WTC11 (cell line): ENCODE measurements around the gene NR1H2. TPM values are rescaled to one million over a fixed set of nuclear protein-coding genes. Genes with fewer than 3 reads are reported as not detected.

Source experiments
- ATAC-seq: fragments of 200-7000 bp; cut with Tn5 transposase; 2 replicates; pipeline ENCODE4 v1.10.0; 2021; ENCODE audit warnings: mild to moderate bottlenecking, moderate library complexity
- CTCF ChIA-PET: fragments of 300-600 bp; sonication (Branson Sonifier 250); formaldehyde crosslinking; loops from one replicate; lab custom pipeline; 2021; ENCODE audit warnings: antibody characterized with exemption; lab: Charles Lee
- POLR2A ChIA-PET: fragments of 350-600 bp; sonication (Branson Sonifier 250); formaldehyde crosslinking; loops from one replicate; lab custom pipeline; 2021; ENCODE audit warnings: antibody characterized with exemption; lab: Charles Lee
- DNase-seq: peaks from one replicate; pipeline ENCODE4 v3.0.0; 2021; ENCODE audit warnings: low spot score
- H3K27ac Mint-ChIP-seq: 2 replicates; pipeline ENCODE4 v1.8.0; 2021; ENCODE audit warnings: mixed read lengths
- H3K27me3 Mint-ChIP-seq: 2 replicates; pipeline ENCODE4 v1.8.0; 2021; ENCODE audit warnings: low read depth, mild to moderate bottlenecking, moderate library complexity, mixed read lengths
- H3K36me3 Mint-ChIP-seq: 2 replicates; pipeline ENCODE4 v1.8.0; 2021; ENCODE audit warnings: mixed read lengths
- H3K4me1 Mint-ChIP-seq: 2 replicates; pipeline ENCODE4 v1.8.0; 2022; ENCODE audit warnings: mixed read lengths
- H3K4me3 Mint-ChIP-seq: 2 replicates; pipeline ENCODE4 v1.8.0; 2021; ENCODE audit warnings: mild to moderate bottlenecking, moderate library complexity, mixed read lengths
- H3K9me3 Mint-ChIP-seq: 2 replicates; pipeline ENCODE4 v1.8.0; 2021; ENCODE audit warnings: mixed read lengths
- ATF1 ChIP-seq: sonication (generic); formaldehyde crosslinking; IDR thresholded peaks from 2 replicates; pipeline ENCODE4 v1.8.1; 2023; ENCODE audit warnings: mild to moderate bottlenecking, moderate library complexity, missing genetic modification reagents
- GABPB1 ChIP-seq: sonication (generic); formaldehyde crosslinking; IDR thresholded peaks from 2 replicates; pipeline ENCODE4 v1.8.1; 2023; ENCODE audit warnings: mild to moderate bottlenecking, missing genetic modification reagents
- IRF2 ChIP-seq: sonication (generic); formaldehyde crosslinking; IDR thresholded peaks from 2 replicates; pipeline ENCODE4 v1.8.0; 2022; ENCODE audit warnings: low read depth, missing genetic modification reagents, borderline replicate concordance
- JUN ChIP-seq: sonication (generic); formaldehyde crosslinking; IDR thresholded peaks from 2 replicates; pipeline ENCODE4 v1.8.0; 2023; ENCODE audit warnings: mild to moderate bottlenecking, missing genetic modification reagents
- NFATC4 ChIP-seq: fragments of 250-450 bp; sonication (Bioruptor Pico); IDR thresholded peaks from 2 replicates; pipeline ENCODE4 v1.9.0; 2021; ENCODE audit warnings: mild to moderate bottlenecking
- NR3C1 ChIP-seq: sonication (generic); formaldehyde crosslinking; conservative IDR thresholded peaks from 2 replicates; pipeline ENCODE4 v1.8.1; 2023; ENCODE audit warnings: low read depth, mild to moderate bottlenecking, missing genetic modification reagents
- SP1 ChIP-seq: sonication (generic); formaldehyde crosslinking; conservative IDR thresholded peaks from 2 replicates; pipeline ENCODE4 v1.8.1; 2022; ENCODE audit warnings: missing genetic modification reagents
- TEAD4 ChIP-seq: sonication (generic); formaldehyde crosslinking; IDR thresholded peaks from 2 replicates; pipeline ENCODE4 v1.8.0; 2022; ENCODE audit warnings: mild to moderate bottlenecking, missing genetic modification reagents
- USF2 ChIP-seq: sonication (generic); formaldehyde crosslinking; IDR thresholded peaks from 2 replicates; pipeline ENCODE4 v1.8.1; 2023; ENCODE audit warnings: mild to moderate bottlenecking, missing genetic modification reagents, moderate library complexity
- ZNF121 ChIP-seq: sonication (generic); formaldehyde crosslinking; IDR thresholded peaks from 2 replicates; pipeline ENCODE4 v1.8.0; 2023; ENCODE audit warnings: missing genetic modification reagents
- ZNF281 ChIP-seq: sonication (generic); formaldehyde crosslinking; IDR thresholded peaks from 2 replicates; pipeline ENCODE4 v1.8.0; 2023; ENCODE audit warnings: mild to moderate bottlenecking, missing genetic modification reagents
- ZNF425 ChIP-seq: fragments of 250-450 bp; sonication (Bioruptor Pico); conservative IDR thresholded peaks from 2 replicates; pipeline ENCODE4 v1.9.0; 2021; ENCODE audit warnings: mild to moderate bottlenecking
- total RNA-seq: library from RNA; stranded (reverse); gene quantifications from 3 replicates; pipeline ENCODE4 v1.2.3, GENCODE V29; 2021
- TF ChIP-seq, protein P1 (sequence below): sonication (generic); formaldehyde crosslinking; IDR thresholded peaks from 2 replicates; pipeline ENCODE4 v1.8.1; 2023; ENCODE audit warnings: mild to moderate bottlenecking, missing genetic modification reagents, moderate library complexity
- TF ChIP-seq, protein P2 (sequence below): sonication (generic); formaldehyde crosslinking; IDR thresholded peaks from 2 replicates; pipeline ENCODE4 v1.8.1; 2023; ENCODE audit warnings: mild to moderate bottlenecking, missing genetic modification reagents

Gene NR1H2
- total RNA-seq, 1 experiment from 2014 or later, result 45.8 TPM

DNA sequence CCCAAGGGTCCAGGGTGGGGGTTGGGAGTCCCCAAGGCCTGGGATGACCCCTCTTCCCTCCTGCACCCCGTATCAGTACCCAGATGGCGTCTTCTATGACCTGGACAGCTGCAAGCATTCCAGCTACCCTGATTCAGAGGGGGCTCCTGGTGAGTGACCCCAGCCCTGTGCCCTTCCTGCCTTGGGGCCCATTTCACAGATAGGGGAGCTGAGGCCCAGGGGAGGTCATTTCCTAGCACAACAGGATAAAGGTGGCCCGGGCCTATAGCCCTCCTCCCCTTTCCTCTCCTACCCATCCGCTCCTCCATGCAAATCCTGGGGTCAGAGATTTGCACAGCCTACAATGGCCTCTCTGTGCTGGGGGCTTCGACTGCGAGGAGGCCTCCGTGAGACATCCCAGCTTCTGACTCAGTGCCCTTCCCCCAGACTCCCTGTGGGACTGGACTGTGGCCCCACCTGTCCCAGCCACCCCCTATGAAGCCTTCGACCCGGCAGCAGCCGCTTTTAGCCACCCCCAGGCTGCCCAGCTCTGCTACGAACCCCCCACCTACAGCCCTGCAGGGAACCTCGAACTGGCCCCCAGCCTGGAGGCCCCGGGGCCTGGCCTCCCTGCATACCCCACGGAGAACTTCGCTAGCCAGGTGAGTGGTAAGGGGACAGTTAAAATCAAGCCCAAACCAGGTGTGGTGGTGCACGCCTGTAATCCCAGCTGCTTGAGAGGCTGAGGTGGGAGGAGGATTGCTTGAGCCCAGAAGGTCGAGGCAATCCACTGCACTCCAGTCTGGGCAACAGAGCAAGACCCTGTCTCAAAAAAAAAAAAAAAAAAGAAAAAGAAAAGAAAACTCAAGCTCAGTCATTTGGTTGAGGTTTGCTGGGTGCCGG, 46.4 kb downstream of the NR1H2 start:
- TF ChIP-seq JUN (CRISPR knock-in tag), result no peak
- peak; percentile 41; the same call in 1 of the 2 replicates for TF ChIP-seq ZNF121 (CRISPR knock-in tag)
- no peak for TF ChIP-seq TEAD4
- TF ChIP-seq, all 79 proteins: peak for 1
- ChIA-PET CTCF (no interaction called here), POLR2A (no interaction called here)
- Mint-ChIP-seq H3K27me3 (no peaks in the 10 kb centered on the region), H3K4me3 (no peak overlapping the region), H3K9me3 (no peaks in the 10 kb centered on the region), H3K36me3 (peaks cover 4% of the 10 kb centered on the region; the same call in 1 of the 2 replicates), H3K4me1 (peaks cover 18% of the 10 kb centered on the region), H3K27ac (no peak overlapping the region)
- ATAC-seq (no peak), DNase-seq (no peak)

GRCh38 chr19:50423279-50424113, 47.2 kb downstream of the NR1H2 start:
- H3K4me3 Mint-ChIP-seq, result no peak overlapping the region
- no peaks in the 10 kb centered on the region for H3K9me3 Mint-ChIP-seq
- ChIA-PET CTCF (interaction anchor here (0.6 to 1.2 kb wide), 2 partner anchors 8 to 185 kb away, joined by 3 read pairs; no protein-coding TSS in a partner anchor), POLR2A (no interaction called here)
- ATAC-seq (no peak), DNase-seq (no peak)
- peaks cover 5% of the 10 kb centered on the region; the same call in 1 of the 2 replicates for H3K27me3 Mint-ChIP-seq
- H3K27ac Mint-ChIP-seq, result no peak overlapping the region; the same call in 1 of the 2 replicates
- no peak for TF ChIP-seq ZNF281 (CRISPR knock-in tag)
- no peak for TF ChIP-seq NR3C1 (CRISPR knock-in tag)
- TF ChIP-seq, protein P1, sequence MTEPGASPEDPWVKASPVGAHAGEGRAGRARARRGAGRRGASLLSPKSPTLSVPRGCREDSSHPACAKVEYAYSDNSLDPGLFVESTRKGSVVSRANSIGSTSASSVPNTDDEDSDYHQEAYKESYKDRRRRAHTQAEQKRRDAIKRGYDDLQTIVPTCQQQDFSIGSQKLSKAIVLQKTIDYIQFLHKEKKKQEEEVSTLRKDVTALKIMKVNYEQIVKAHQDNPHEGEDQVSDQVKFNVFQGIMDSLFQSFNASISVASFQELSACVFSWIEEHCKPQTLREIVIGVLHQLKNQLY (CRISPR knock-in tag), result no peak
- TF ChIP-seq ZNF425 (CRISPR knock-in tag), result no peak
- no peak for TF ChIP-seq IRF2 (CRISPR knock-in tag)
- no peak for TF ChIP-seq GABPB1 (CRISPR knock-in tag)
- TF ChIP-seq, protein P2, sequence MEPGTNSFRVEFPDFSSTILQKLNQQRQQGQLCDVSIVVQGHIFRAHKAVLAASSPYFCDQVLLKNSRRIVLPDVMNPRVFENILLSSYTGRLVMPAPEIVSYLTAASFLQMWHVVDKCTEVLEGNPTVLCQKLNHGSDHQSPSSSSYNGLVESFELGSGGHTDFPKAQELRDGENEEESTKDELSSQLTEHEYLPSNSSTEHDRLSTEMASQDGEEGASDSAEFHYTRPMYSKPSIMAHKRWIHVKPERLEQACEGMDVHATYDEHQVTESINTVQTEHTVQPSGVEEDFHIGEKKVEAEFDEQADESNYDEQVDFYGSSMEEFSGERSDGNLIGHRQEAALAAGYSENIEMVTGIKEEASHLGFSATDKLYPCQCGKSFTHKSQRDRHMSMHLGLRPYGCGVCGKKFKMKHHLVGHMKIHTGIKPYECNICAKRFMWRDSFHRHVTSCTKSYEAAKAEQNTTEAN (CRISPR knock-in tag), result no peak
- no peak for TF ChIP-seq SP1
- TF ChIP-seq ZNF121 (CRISPR knock-in tag), result no peak
- no peak for TF ChIP-seq NFATC4
- no peak for TF ChIP-seq USF2
- no peak for TF ChIP-seq ATF1 (CRISPR knock-in tag)
- peaks cover 4% of the 10 kb centered on the region; the same call in 1 of the 2 replicates for H3K36me3 Mint-ChIP-seq
- H3K4me1 Mint-ChIP-seq, result peaks cover 14% of the 10 kb centered on the region
